IMR-90 (cell line): ENCODE data around the gene GPC5. TPM values are rescaled to one million over a fixed set of nuclear protein-coding genes. Genes with fewer than 3 reads are reported as not detected.

ENCODE experiments used
- ATAC-seq: fragments of 200-7000 bp; cut with Tn5 transposase; 2 replicates; pipeline ENCODE4 v1.9.1; 2020; ENCODE audit warnings: low read depth, mild to moderate bottlenecking, moderate library complexity
- BruUV-seq: library from RNA; stranded (reverse); fragments of 400-500 nt; replicated peaks from 2 replicates; lab custom pipeline; 2021; lab: Mats Ljungman, UMichigan
- CTCF ChIA-PET: fragments of 300-600 bp; formaldehyde crosslinking; extraction: SDS; loops from one replicate; lab custom pipeline; 2021; ENCODE audit warnings: antibody characterized with exemption; lab: Yijun Ruan, JAX
- POLR2A ChIA-PET: fragments of 300-600 bp; sonication (Branson Sonifier 250); formaldehyde crosslinking; loops from one replicate; lab custom pipeline; 2022; ENCODE audit warnings: antibody characterized with exemption; ENCODE audit not compliant: unreplicated experiment; lab: Charles Lee
- DNase-seq: peaks from one replicate; pipeline ENCODE4 v3.0.0; 2013
- H2AFZ ChIP-seq: replicated peaks from 2 replicates; pipeline ENCODE3; 2013; ENCODE audit warnings: low read length, mild to moderate bottlenecking; ENCODE audit not compliant: poor library complexity
- H2AK5ac ChIP-seq: 2 replicates; pipeline ENCODE4 v1.6.1; 2013; ENCODE audit warnings: low read depth, low read length, inconsistent platforms
- H2AK9ac ChIP-seq: replicated peaks from 2 replicates; pipeline ENCODE3; 2013; ENCODE audit warnings: mild to moderate bottlenecking, low read depth, low read length, moderate library complexity; ENCODE audit not compliant: poor library complexity
- H2BK120ac ChIP-seq: 2 replicates; pipeline ENCODE4 v1.6.1; 2013; ENCODE audit warnings: low read depth, low read length, inconsistent platforms
- H2BK15ac ChIP-seq: 3 replicates; pipeline ENCODE4 v1.6.1; 2013; ENCODE audit warnings: low read depth, low read length, inconsistent platforms
- H2BK20ac ChIP-seq: 2 replicates; pipeline ENCODE4 v1.6.1; 2013; ENCODE audit warnings: low read depth, mild to moderate bottlenecking, inconsistent platforms, low read length, moderate library complexity
- H2BK5ac ChIP-seq: 2 replicates; pipeline ENCODE4 v1.6.1; 2013; ENCODE audit warnings: mild to moderate bottlenecking, low read depth, low read length, inconsistent platforms; ENCODE audit not compliant: poor library complexity, severe bottlenecking
- H3K14ac ChIP-seq: replicated peaks from 2 replicates; pipeline ENCODE4 v1.6.1; 2013; ENCODE audit warnings: low read depth, low read length, inconsistent platforms
- H3K18ac ChIP-seq: 2 replicates; pipeline ENCODE4 v1.6.1; 2013; ENCODE audit warnings: low read depth, low read length, control low read depth
- H3K23ac ChIP-seq: 2 replicates; pipeline ENCODE4 v1.6.1; 2013; ENCODE audit warnings: low read depth, low read length, inconsistent platforms
- H3K27ac ChIP-seq: 2 replicates; pipeline ENCODE4 v1.5.1; 2013; ENCODE audit warnings: mild to moderate bottlenecking, control low read depth, low read length; ENCODE audit not compliant: insufficient read depth
- H3K27me3 ChIP-seq: 2 replicates; pipeline ENCODE4 v1.6.1; 2013; ENCODE audit warnings: low read length; ENCODE audit not compliant: control insufficient read depth, insufficient read depth
- H3K36me3 ChIP-seq: 2 replicates; pipeline ENCODE4 v1.6.1; 2013; ENCODE audit warnings: low read length, mixed read lengths; ENCODE audit not compliant: control insufficient read depth, insufficient read depth
- H3K4ac ChIP-seq: 2 replicates; pipeline ENCODE4 v1.6.1; 2013; ENCODE audit warnings: low read depth, low read length, inconsistent platforms
- H3K4me1 ChIP-seq: 2 replicates; pipeline ENCODE4 v1.6.1; 2013; ENCODE audit warnings: low read length, mixed read lengths; ENCODE audit not compliant: control insufficient read depth, insufficient read depth
- H3K4me2 ChIP-seq: 2 replicates; pipeline ENCODE4 v1.6.1; 2013; ENCODE audit warnings: low read depth, mild to moderate bottlenecking, control low read depth, low read length, moderate library complexity
- H3K4me3 ChIP-seq: 2 replicates; pipeline ENCODE4 v1.5.1; 2013; ENCODE audit warnings: low read depth, mild to moderate bottlenecking, control low read depth, low read length, moderate library complexity; ENCODE audit not compliant: insufficient read depth
- H3K56ac ChIP-seq: 2 replicates; pipeline ENCODE4 v1.6.1; 2013; ENCODE audit warnings: low read length, inconsistent platforms; ENCODE audit not compliant: insufficient read depth; ENCODE audit errors: extremely low read depth
- H3K79me1 ChIP-seq, 2 experiments: 2 replicates each; pipeline ENCODE4 v1.6.1; 2013; ENCODE audit warnings: low read length in 2 of 2, inconsistent platforms in 1 of 2, low read depth in 1 of 2
- H3K9ac ChIP-seq: 2 replicates; pipeline ENCODE4 v1.6.1; 2013; ENCODE audit warnings: low read depth, low read length, control low read depth
- H3K9me1 ChIP-seq: 2 replicates; pipeline ENCODE4 v1.6.1; 2013; ENCODE audit warnings: low read length, inconsistent platforms; ENCODE audit not compliant: insufficient read depth
- H3K9me3 ChIP-seq: 2 replicates; pipeline ENCODE4 v1.6.1; 2013; ENCODE audit warnings: low read length; ENCODE audit not compliant: control insufficient read depth, insufficient read depth
- H4K20me1 ChIP-seq: 2 replicates; pipeline ENCODE4 v1.6.1; 2013; ENCODE audit warnings: low read length, inconsistent platforms; ENCODE audit not compliant: insufficient read depth
- H4K5ac ChIP-seq: 2 replicates; pipeline ENCODE4 v1.6.1; 2013; ENCODE audit warnings: mild to moderate bottlenecking, low read depth, low read length, control low read depth
- H4K8ac ChIP-seq, 2 experiments: 2 replicates each; pipeline ENCODE4 v1.6.1; 2013; ENCODE audit warnings: low read depth in 2 of 2, low read length in 2 of 2, control low read depth in 1 of 2, inconsistent platforms in 1 of 2
- H4K91ac ChIP-seq: 2 replicates; pipeline ENCODE4 v1.6.1; 2013; ENCODE audit warnings: low read depth, low read length, inconsistent platforms; ENCODE audit not compliant: insufficient read depth
- CEBPB ChIP-seq: IDR thresholded peaks from 2 replicates; pipeline ENCODE4 v1.6.1; 2012; ENCODE audit warnings: low read depth, low read length, improper control_type of control experiment
- CTCF ChIP-seq: conservative IDR thresholded peaks from 2 replicates; pipeline ENCODE4 v1.5.1; 2012; ENCODE audit warnings: mild to moderate bottlenecking, low read depth, low read length, improper control_type of control experiment
- MXI1 ChIP-seq: IDR thresholded peaks from 2 replicates; pipeline ENCODE4 v1.6.1; 2012; ENCODE audit warnings: low read depth, mild to moderate bottlenecking, low read length, moderate library complexity, borderline replicate concordance
- POLR2A ChIP-seq: IDR thresholded peaks from 2 replicates; pipeline ENCODE4 v1.6.1; 2012; ENCODE audit warnings: mild to moderate bottlenecking, low read depth, low read length
- RFX5 ChIP-seq: IDR thresholded peaks from 2 replicates; pipeline ENCODE4 v1.8.0; 2012; ENCODE audit warnings: low read depth, mild to moderate bottlenecking, low read length, moderate library complexity
- WGBS, 2 experiments: methylation state at CpG; one replicate each; pipeline versions ENCODE4 v1.1.5 to v1.1.7; 2013; ENCODE audit warnings: missing lambda C conversion rate in 2 of 2; ENCODE audit not compliant: insufficient read length in 1 of 2; ENCODE audit errors: extremely low coverage in 2 of 2; 5-methylcytosine and 5-hydroxymethylcytosine counted together
- dilution Hi-C: fragments of 300-500 bp; cut with HindIII; formaldehyde crosslinking; loops from one replicate; pipeline ENCODE4 v1.14.3; 2018; ENCODE audit warnings: low sequenced_read_pairs; ENCODE audit not compliant: unreplicated experiment
- in situ Hi-C: fragments of 300-500 bp; cut with MboI; formaldehyde crosslinking; loops from 3 replicates; pipeline ENCODE4 v1.14.3; 2019; ENCODE audit warnings: low sequenced_read_pairs, inconsistent platforms, mixed read lengths
- intact Hi-C: fragments of 100-400 bp; cut with micrococcal nuclease; formaldehyde crosslinking; loops from 2 replicates; pipeline ENCODE4 v1.10.0; 2022
- polyA plus RNA-seq, 3 experiments: library from polyadenylated mRNA; depleted of rRNA; stranded (reverse); fragments of >200 nt; gene quantifications; 2 replicates each; pipeline ENCODE4 v1.2.3, GENCODE V29; 2012; ENCODE audit warnings: low replicate concordance in 1 of 3
- total RNA-seq: library from RNA; depleted of rRNA; stranded (reverse); fragments of >200 nt; gene quantifications from 2 replicates; pipeline ENCODE4 v1.2.3, GENCODE V29; 2012

Gene GPC5
- total and polyA plus RNA-seq, 2 of the 4 experiments (the other 2 are of a cell fraction), result 0.94 to 1.8 TPM

DNA sequence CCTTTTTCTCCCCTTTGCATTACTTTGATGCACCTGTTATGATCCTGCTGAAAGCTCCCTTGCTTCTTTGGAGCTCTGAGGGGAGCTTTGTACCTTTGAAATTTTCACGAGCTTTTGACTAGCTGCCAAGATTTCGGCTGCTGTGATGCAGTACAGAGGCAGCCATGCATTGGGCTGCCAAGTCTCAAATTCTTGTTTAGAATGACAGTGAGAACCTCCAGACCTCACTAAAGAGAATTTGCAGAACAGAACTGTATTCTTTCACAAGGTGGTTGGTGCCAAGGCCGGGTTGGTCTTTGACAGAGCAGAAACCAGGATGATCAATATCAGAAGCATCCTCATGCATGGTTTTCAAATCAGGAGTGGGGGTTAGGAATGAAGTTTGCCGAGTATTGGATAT lies 414.8 kb downstream of the GPC5 start:
- Histone ChIP-seq H3K9ac (no peak overlapping the region), H4K5ac (no peak overlapping the region), H3K27ac (no peak overlapping the region), H2AK5ac (no peak overlapping the region), H3K18ac (no peak overlapping the region), H2AFZ (no peak overlapping the region), H3K9me1 (no peaks in the 10 kb centered on the region), H3K36me3 (no peaks in the 10 kb centered on the region), H3K56ac (no peak overlapping the region), H2BK5ac (no peak overlapping the region), H2BK20ac (no peak overlapping the region), H4K8ac (no peak overlapping the region), H3K14ac (no peak overlapping the region), H2BK120ac (no peak overlapping the region), H3K23ac (no peak overlapping the region), H4K91ac (no peak overlapping the region), H2AK9ac (no peak overlapping the region), H2BK15ac (no peak overlapping the region), H3K4ac (no peak overlapping the region), H4K20me1 (no peaks in the 10 kb centered on the region), H3K4me1 (no peaks in the 10 kb centered on the region), H3K4me3 (no peak overlapping the region), H3K9me3 (no peaks in the 10 kb centered on the region), H3K79me1 (no peaks in the 10 kb centered on the region), H3K27me3 (no peaks in the 10 kb centered on the region), H3K4me2 (no peak overlapping the region)
- no TSS peak for BruUV-seq
- CTCF ChIA-PET, result no interaction called here
- no peak for ATAC-seq
- dilution Hi-C loops (no loop called here), intact Hi-C loops (no loop called here), in situ Hi-C loops (no loop called here)
- POLR2A ChIA-PET, result no interaction called here
- TF ChIP-seq MXI1 (no peak), RFX5 (no peak), POLR2A (no peak), CEBPB (no peak), CTCF (no peak)
- no CpG with 5 or more reads among the region's 4 CpGs for WGBS, 2 experiments
- no peak for DNase-seq
